ENCODE results near the gene MAP4K5. TPM values are rescaled to one million over a fixed set of nuclear protein-coding genes. Genes with fewer than 3 reads are reported as not detected.

The MAP4K5 gene
- total and polyA plus RNA-seq, 2 experiments from 2014 or later: 98.0 to 166 TPM

DNA sequence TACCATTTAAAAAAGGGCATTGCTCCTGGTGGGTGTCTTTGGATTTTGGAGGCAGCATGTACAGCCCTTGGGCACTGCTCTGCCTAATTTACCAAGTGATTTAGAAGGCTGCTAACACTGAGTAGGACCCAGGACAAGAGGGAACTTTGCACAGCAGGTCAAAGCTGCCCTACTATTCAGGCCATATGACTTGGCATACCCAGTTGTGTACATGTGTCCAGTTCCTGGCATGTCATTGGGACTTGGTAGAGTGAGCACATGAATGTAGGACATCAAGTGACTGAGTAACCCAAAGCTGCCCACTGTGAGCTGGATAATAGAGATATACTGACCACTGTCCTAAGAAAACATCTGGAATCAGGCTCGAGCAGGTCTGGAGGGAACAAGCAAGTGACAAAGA lies 151.4 kb downstream of the MAP4K5 start:
- H3F3A ChIP-seq (ENCODE audit: insufficient read depth): no peaks in the 10 kb centered on the region
- no peaks in the 10 kb centered on the region for H3K9me2 ChIP-seq (ENCODE audit: insufficient read depth)
- no peaks in the 10 kb centered on the region for H3K4me1 ChIP-seq (ENCODE audit: insufficient read depth)
- H3K27me3 ChIP-seq (replicated peaks; ENCODE audit: insufficient read depth): no peaks in the 10 kb centered on the region
- TF ChIP-seq EZH2phosphoT487 (IDR thresholded peaks at IDR 0.05; ENCODE audit: insufficient read depth, low read depth) (no peak), EZH2 (IDR thresholded peaks at IDR 0.05; ENCODE audit: insufficient read depth, poor library complexity, severe bottlenecking) (no peak)
- H3K36me3 ChIP-seq (ENCODE audit: low read depth): no peaks in the 10 kb centered on the region
- no peaks in the 10 kb centered on the region for H3K9me3 ChIP-seq (ENCODE audit: low read depth)
- H3K79me2 ChIP-seq (ENCODE audit: insufficient read depth): no peaks in the 10 kb centered on the region
- no peak overlapping the region for H3K9ac ChIP-seq
- WGBS, 2 experiments (ENCODE audit: low coverage in 1 of 2, low lambda C conversion rate in 2 of 2, missing lambda C conversion rate in 2 of 2): 100% methylated on average over 1 of the region's 1 CpG
- H2AFZ ChIP-seq: no peak overlapping the region
- in situ Hi-C loops (cut with MboI): no loop called here
- no peak overlapping the region for H3K27ac ChIP-seq
- H3K4me2 ChIP-seq (ENCODE audit: unreplicated experiment): no peak overlapping the region
- no peaks in the 10 kb centered on the region for H4K20me1 ChIP-seq (ENCODE audit: insufficient read depth)
- no peak overlapping the region for H3K4me3 ChIP-seq
- no peak for DNase-seq

DNA sequence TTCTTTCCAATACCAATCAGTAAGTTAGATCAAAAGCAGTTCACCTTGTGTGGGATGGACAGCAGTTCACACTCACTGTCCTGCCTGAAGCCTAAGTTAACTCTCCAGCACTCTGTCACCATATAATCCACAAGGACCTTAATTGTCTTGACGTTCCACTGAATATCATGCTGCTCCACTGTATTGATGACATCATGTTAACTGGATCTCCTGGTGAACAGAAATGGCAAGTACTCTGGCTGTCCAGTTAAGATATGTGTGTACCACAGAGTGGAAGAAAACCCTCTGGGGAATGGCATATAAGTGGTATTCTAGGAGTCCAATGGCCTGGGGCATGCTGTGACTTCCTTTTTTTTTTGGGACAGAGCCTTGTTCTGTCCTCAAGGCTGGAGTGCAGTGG lies 151.9 kb downstream of the MAP4K5 start:
- no peak for DNase-seq
- Histone ChIP-seq H3K4me3 (no peak overlapping the region), H3F3A (ENCODE audit: insufficient read depth) (no peaks in the 10 kb centered on the region), H3K9me3 (ENCODE audit: low read depth) (no peaks in the 10 kb centered on the region), H3K4me1 (ENCODE audit: insufficient read depth) (no peaks in the 10 kb centered on the region), H3K9ac (no peak overlapping the region), H3K27ac (no peak overlapping the region), H3K9me2 (ENCODE audit: insufficient read depth) (no peaks in the 10 kb centered on the region), H2AFZ (no peak overlapping the region), H3K79me2 (ENCODE audit: insufficient read depth) (no peaks in the 10 kb centered on the region), H4K20me1 (ENCODE audit: insufficient read depth) (no peaks in the 10 kb centered on the region), H3K27me3 (replicated peaks; ENCODE audit: insufficient read depth) (no peaks in the 10 kb centered on the region), H3K36me3 (ENCODE audit: low read depth) (no peaks in the 10 kb centered on the region), H3K4me2 (ENCODE audit: unreplicated experiment) (no peak overlapping the region)
- no peak for TF ChIP-seq EZH2phosphoT487 (IDR thresholded peaks at IDR 0.05; ENCODE audit: insufficient read depth, low read depth)
- no peak for TF ChIP-seq EZH2 (IDR thresholded peaks at IDR 0.05; ENCODE audit: insufficient read depth, poor library complexity, severe bottlenecking)
- in situ Hi-C loops (cut with MboI): no loop called here
- 22 to 23% methylated on average over 1 of the region's 1 CpG for WGBS, 2 experiments (ENCODE audit: low coverage in 1 of 2, low lambda C conversion rate in 2 of 2, missing lambda C conversion rate in 2 of 2)

DNA sequence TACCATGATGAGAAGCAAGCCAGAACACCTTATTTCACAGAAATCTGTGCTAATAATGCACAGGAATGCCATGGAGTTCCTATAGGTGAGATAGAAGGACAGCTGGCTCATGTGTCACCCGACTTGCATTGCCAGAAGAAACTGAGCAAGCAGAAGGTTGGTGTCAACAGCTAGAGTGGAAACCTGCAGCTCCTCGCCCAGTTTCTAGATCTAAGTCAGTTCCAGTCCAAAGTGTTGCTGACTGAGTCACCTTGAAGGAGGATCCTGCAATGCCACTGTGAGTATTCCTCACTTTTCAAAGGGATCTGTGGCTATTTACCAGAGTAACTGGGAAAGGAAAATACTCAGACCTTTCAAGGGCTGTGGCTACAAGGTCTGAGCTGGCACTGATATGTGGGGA lies 152.8 kb downstream of the MAP4K5 start:
- Histone ChIP-seq H2AFZ (no peak overlapping the region), H3K27ac (no peak overlapping the region), H3K9me3 (ENCODE audit: low read depth) (no peaks in the 10 kb centered on the region), H3F3A (ENCODE audit: insufficient read depth) (no peaks in the 10 kb centered on the region), H3K36me3 (ENCODE audit: low read depth) (no peaks in the 10 kb centered on the region), H3K4me2 (ENCODE audit: unreplicated experiment) (no peak overlapping the region), H3K4me1 (ENCODE audit: insufficient read depth) (no peaks in the 10 kb centered on the region), H3K4me3 (no peak overlapping the region), H4K20me1 (ENCODE audit: insufficient read depth) (no peaks in the 10 kb centered on the region), H3K9ac (no peak overlapping the region), H3K27me3 (replicated peaks; ENCODE audit: insufficient read depth) (no peaks in the 10 kb centered on the region), H3K9me2 (ENCODE audit: insufficient read depth) (no peaks in the 10 kb centered on the region), H3K79me2 (ENCODE audit: insufficient read depth) (no peaks in the 10 kb centered on the region)
- 91 to 97% methylated on average over 2 of the region's 2 CpGs for WGBS, 2 experiments (ENCODE audit: low coverage in 1 of 2, low lambda C conversion rate in 2 of 2, missing lambda C conversion rate in 2 of 2)
- in situ Hi-C loops (cut with MboI): no loop called here
- TF ChIP-seq EZH2 (IDR thresholded peaks at IDR 0.05; ENCODE audit: insufficient read depth, poor library complexity, severe bottlenecking) (no peak), EZH2phosphoT487 (IDR thresholded peaks at IDR 0.05; ENCODE audit: insufficient read depth, low read depth) (no peak)
- peak; percentile 5 for DNase-seq

DNA sequence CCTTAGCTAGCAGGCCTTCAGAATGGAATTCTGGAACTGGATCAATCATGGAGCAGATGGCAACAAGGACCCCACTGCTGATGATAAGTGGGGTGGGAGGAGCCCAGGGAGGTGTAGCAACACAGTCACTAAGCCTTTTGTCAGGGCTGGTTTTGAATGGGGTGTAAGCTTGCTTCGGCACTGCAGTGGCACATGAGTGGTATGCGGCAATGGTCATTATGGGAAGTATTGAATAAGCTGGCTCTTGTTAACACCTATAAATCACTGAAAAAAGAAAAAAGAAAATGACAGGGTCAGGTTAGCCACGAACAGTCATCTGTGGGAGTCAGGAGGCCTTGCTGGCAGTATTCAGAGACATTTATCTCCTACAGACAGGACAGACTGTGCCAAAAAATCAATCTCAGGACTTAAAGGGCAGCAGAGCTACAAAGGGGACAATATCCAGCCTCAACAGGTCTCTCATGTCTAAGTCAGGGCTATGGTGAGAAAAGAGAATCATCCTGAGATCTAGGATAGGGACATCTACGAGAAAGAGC lies 154.8 kb downstream of the MAP4K5 start:
- WGBS, 2 experiments (ENCODE audit: low coverage in 1 of 2, low lambda C conversion rate in 2 of 2, missing lambda C conversion rate in 2 of 2): 78 to 79% methylated on average over 4 of the region's 4 CpGs
- no peak overlapping the region for H2AFZ ChIP-seq
- H3K4me2 ChIP-seq (ENCODE audit: unreplicated experiment): no peak overlapping the region
- DNase-seq: no peak
- no peaks in the 10 kb centered on the region for H3K36me3 ChIP-seq (ENCODE audit: low read depth)
- no peak overlapping the region for H3K4me3 ChIP-seq
- H4K20me1 ChIP-seq (ENCODE audit: insufficient read depth): no peaks in the 10 kb centered on the region
- no peaks in the 10 kb centered on the region for H3K9me3 ChIP-seq (ENCODE audit: low read depth)
- no peaks in the 10 kb centered on the region for H3K4me1 ChIP-seq (ENCODE audit: insufficient read depth)
- no peak for TF ChIP-seq EZH2phosphoT487 (IDR thresholded peaks at IDR 0.05; ENCODE audit: insufficient read depth, low read depth)
- TF ChIP-seq EZH2 (IDR thresholded peaks at IDR 0.05; ENCODE audit: insufficient read depth, poor library complexity, severe bottlenecking): no peak
- H3K27me3 ChIP-seq (replicated peaks; ENCODE audit: insufficient read depth): no peaks in the 10 kb centered on the region
- H3K9ac ChIP-seq: no peak overlapping the region
- in situ Hi-C loops (cut with MboI): no loop called here
- no peak overlapping the region for H3K27ac ChIP-seq
- H3K79me2 ChIP-seq (ENCODE audit: insufficient read depth): no peaks in the 10 kb centered on the region
- no peaks in the 10 kb centered on the region for H3F3A ChIP-seq (ENCODE audit: insufficient read depth)
- H3K9me2 ChIP-seq (ENCODE audit: insufficient read depth): no peaks in the 10 kb centered on the region

DNA sequence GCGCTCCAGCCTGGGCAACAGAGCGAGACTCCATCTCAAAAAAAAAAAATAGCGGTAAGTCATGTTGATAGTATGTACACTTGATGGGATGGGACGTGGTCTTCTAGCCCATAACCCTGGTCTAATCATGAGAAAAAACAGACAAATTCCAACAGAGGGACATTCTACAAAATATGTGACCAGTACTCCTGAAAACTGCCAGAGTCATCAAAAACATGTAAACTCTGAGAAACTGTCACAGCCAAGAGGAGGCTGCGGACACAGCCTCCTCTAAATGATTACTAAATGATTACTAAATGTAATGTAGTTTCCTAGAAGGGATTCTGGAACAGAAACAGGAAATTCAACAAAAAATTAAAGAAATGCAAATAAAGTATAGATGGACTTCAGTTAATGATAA lies 156.6 kb downstream of the MAP4K5 start:
- Histone ChIP-seq H3K27me3 (replicated peaks; ENCODE audit: insufficient read depth) (no peaks in the 10 kb centered on the region), H3K9me3 (ENCODE audit: low read depth) (no peaks in the 10 kb centered on the region), H3K4me3 (no peak overlapping the region), H3K36me3 (ENCODE audit: low read depth) (no peaks in the 10 kb centered on the region), H3F3A (ENCODE audit: insufficient read depth) (no peaks in the 10 kb centered on the region), H4K20me1 (ENCODE audit: insufficient read depth) (no peaks in the 10 kb centered on the region), H3K4me1 (ENCODE audit: insufficient read depth) (no peaks in the 10 kb centered on the region), H3K27ac (no peak overlapping the region), H3K4me2 (ENCODE audit: unreplicated experiment) (no peak overlapping the region), H3K9ac (no peak overlapping the region), H2AFZ (no peak overlapping the region), H3K79me2 (ENCODE audit: insufficient read depth) (no peaks in the 10 kb centered on the region), H3K9me2 (ENCODE audit: insufficient read depth) (no peaks in the 10 kb centered on the region)
- TF ChIP-seq EZH2phosphoT487 (IDR thresholded peaks at IDR 0.05; ENCODE audit: insufficient read depth, low read depth): no peak
- TF ChIP-seq EZH2 (IDR thresholded peaks at IDR 0.05; ENCODE audit: insufficient read depth, poor library complexity, severe bottlenecking): no peak
- in situ Hi-C loops (cut with MboI): no loop called here
- no peak for DNase-seq
- WGBS, 2 experiments (ENCODE audit: low coverage in 1 of 2, low lambda C conversion rate in 2 of 2, missing lambda C conversion rate in 2 of 2): 95 to 96% methylated on average over 5 of the region's 5 CpGs

Measured in GM23248 (cell line).